Left ventricle myocardium superior (tissue), 1 donor: ENCODE measurements around the gene CACNG8. TPM values are rescaled to one million over a fixed set of nuclear protein-coding genes. Genes with fewer than 3 reads are reported as not detected.
A peak's percentile ranks its signal among the peaks of the same experiment; 100 is the strongest.

Experiments
- ATAC-seq: fragments of 200-7000 bp; cut with Tn5 transposase; one replicate; pipeline ENCODE4 v1.9.1; 2020; ENCODE audit warnings: mild to moderate bottlenecking, moderate library complexity
- DNase-seq: peaks from one replicate; pipeline ENCODE4 v3.0.0-alpha.2; 2020
- intact Hi-C: fragments of 100-400 bp; cut with micrococcal nuclease; formaldehyde crosslinking; loops from one replicate; pipeline ENCODE4 v1.11.0; 2022
- total RNA-seq: library from RNA; stranded (reverse); fragmentation: NEBNext Ultra II Directional; extraction: Animal tissue kit (Norgen Biotek cat#: 25700); gene quantifications from one replicate; pipeline ENCODE4 v1.2.1, GENCODE V29; 2021
- donor health status: DM: no; HTN: yes; CAD: no; lungs with severe emphysema.

CACNG8 gene
- total RNA-seq, 1 donor from 2014 or later = 0.02 TPM

DNA sequence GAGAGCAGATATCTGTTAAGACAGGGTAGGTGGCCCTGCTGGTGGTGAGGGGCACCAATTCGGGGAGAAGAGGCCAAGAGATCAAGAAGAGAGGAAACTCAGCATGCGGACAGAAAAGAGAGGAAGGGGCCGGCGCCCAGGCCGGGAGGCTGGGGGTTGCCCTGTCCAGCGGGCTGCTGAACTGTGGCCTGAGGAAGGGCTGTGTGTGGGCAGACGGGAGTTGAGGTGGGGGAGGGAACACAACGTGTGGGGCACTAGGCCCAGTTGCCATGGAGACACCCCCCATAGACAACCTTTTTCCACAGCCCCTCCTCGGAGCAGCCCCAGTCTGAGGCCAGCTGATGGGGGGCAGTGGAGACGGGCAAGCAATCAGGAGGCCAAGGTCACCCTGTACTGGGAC is 2.5 kb upstream of the CACNG8 start:
- DNase-seq (no peak), ATAC-seq (no peak)
- intact Hi-C loops = no loop called here

DNA sequence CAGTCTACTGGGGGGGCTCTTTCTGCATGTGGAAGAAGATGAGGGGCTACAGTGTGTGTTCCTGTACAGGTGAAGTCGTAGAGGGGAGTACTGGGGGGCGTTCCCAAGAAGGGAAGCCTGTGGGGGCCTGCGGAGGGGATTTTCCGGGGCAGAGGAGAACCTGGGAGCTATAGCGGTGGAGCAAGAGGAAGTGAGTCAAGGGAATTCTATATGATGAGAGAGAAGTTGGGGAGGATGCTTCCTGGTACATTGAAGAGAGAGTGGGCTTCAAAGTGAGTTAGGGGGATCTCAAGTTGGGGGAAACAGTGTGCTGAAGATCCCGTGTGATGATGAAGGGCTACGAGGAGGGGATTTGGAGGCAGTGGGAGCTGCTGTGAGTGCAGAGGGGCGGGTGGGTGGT is 1.9 kb upstream of the CACNG8 start:
- ATAC-seq (no peak), DNase-seq (no peak)
- intact Hi-C loops = no loop called here

DNA sequence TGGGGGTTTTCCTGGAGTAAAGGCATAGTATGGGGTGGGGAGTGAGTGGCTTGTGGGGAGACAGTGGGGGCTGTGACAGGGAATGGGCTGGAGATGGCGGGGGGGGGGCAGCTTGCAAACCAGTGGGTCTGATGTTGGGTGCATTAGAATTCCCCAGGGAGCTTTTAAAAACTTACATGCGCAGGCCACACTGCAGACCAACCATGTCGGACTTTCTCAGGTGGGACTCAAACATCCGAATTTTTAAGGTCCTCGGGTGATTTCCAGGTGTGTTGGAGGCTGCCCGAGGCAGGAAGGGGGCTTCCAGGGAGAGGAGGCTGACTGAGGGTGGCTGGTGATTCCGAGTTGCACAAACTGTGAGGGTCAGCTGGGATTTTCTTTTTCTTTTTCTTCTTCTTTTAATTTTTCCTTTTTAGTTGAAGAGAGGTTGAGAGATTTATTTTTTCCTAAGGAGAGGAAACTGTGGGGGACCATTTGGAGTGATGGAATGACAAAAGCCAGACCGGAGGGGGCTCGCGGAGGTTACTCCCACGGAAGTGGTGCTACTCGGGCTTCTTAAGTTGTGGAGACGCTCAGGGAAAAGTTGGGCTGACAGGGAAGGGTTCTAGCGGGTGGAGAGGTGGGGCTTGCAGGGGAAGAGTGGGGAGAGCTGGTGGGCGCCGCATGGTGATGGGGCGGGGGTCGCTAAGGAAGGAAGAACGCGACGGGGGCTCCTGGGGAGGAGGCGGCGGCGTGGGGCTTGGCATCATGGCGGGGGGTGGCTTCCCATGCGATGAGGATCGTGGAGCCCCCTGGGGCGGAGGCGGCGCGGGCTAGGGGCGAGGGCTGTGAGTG is 997 bp upstream of the CACNG8 start:
- no peak for DNase-seq
- intact Hi-C loops = no loop called here
- ATAC-seq = no peak

DNA sequence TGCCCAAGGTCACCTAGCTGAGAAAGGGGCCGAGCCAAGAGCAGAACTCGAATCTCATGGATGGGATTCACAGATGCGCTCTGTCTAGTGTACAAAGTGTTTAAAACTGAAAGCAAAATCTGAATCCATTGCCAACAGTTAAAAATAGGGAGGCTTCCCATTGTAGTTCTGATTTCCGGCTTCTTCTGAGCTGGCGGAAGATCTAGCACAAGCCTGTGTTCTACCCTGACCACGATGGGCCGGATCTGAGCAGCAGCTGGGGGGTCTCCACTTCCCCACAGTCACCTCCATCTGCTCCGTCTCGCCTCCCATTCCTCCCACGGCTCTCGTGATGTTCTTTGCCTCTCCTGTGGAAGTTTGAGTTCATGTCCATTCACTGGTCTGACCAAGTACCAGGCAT is 2.4 kb downstream of the CACNG8 start:
- ATAC-seq = no peak
- intact Hi-C loops = no loop called here
- no peak for DNase-seq

DNA sequence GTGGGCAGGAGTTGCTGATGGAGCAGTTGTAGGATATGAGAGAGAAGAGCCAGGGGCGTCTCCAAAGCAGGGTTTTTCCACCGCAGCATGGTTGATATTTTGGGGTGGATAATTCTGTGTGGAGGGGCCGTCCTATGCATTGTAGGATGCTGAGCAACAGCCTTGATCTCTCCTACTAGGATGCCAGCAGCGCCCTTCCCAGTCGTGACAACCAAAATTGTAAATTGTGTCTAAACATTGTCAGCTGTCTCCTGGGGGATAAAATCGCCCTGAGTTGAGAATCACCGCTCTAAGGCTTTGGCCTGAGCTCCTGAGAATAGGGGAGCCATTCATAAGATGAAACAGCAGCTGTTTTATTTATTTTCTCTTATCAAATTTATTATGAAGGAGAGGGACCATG is 4.2 kb downstream of the CACNG8 start:
- ATAC-seq = no peak
- DNase-seq = no peak
- intact Hi-C loops = no loop called here

DNA sequence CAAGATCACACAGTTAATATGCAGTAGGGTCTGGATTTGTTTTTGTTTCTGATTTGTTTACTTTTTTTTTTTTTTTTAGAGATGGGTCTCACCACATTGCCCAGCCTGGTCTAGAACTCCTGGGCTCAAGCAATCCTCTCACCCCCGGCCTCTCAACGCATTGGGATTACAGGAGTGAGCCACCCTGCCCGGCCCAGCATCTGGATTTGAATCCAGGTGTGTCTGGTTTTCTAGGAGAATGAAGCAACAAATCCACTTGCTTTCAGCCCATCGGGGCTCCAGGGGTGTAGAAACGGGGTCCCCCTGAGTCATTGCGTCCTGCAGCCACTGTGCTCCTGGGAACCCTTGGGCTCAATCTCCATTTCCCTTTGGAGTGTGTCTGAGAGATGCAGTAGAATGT is 6.6 kb downstream of the CACNG8 start:
- ATAC-seq (no peak), DNase-seq (no peak)
- intact Hi-C loops = no loop called here

DNA sequence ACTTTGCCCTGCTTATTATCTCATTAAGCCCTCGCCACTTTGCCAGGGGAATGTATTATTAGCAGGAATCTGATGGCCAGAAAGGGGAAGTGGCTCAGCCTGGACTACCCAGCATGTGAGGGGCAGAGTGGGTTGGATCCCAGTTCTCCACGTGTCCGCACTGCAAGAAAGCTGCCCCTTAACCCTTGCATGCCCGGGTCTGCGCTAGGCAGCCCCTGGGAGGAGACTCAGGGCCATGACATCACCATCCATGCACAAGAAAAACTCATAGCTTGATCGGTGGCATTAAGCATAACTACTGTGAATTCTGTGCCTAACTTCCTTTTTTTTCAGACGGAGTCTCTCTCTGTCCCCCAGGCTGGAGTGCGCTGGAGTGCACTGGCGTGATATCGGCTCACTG is 8.9 kb downstream of the CACNG8 start:
- DNase-seq = no peak
- intact Hi-C loops = no loop called here
- ATAC-seq = no peak

DNA sequence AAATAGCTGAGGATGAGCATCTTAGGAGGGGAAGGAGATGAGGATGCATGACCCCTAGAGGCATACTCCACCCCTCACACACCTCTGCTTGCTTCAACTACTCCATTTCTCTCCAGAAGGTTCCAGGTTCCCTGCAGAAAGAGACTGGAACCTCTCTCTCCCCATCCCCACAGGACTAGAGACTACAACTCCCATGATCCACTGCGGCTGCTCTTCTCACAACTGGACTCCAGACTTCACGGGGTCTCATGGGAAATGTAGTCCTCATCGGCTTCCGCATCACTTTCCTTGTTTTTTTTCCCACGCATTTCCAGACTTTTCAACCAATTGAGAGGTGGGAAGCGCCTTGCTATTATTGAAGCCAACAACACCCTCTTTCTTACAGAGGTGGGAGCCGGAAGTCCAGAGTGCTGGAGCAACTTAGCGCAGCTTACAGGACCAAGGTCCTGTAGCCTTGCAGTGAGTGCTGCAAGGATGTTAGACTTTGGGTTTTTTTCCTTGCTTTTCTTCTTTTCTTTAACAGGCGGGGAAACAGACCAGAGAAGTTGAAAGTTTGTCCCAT is 14.8 kb downstream of the CACNG8 start:
- ATAC-seq (peak; percentile 90), DNase-seq (peak; percentile 63)
- intact Hi-C loops = no loop called here

DNA sequence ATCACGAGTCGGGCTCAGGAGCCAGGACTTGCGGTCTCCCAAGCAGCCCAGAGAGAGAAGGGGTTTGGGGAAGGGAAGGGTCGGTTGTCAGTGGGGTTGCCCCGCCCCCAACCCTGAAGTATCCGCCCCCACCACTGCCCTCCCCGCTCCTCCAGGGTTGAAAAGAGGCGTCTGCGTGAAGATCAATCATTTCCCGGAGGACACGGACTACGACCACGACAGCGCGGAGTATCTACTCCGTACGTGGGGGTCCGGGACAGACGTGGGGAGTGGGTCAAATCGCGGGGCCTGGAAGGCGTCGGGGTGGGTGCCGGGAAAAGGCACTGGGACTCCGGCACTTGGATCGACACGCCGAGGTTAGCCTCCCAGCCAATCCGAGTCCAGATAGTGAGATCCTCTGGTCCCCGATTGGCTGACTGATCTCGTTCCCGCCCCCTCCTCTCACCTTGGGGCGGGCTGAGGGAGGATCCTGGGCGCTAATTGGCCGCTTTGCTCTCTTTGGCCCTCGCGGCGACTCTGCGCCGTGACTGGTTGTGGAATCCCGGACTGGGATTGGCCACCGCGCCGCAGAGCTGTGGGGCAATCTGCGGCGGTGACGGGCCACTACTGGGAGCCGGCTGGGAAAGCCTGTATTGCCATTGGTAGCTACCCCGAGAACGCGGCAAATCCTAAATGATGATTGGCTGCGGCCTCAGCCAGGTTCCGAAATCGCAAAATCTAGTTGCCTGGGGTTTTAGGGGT is 15.4 kb downstream of the CACNG8 start:
- intact Hi-C loops = no loop called here
- ATAC-seq (peak; percentile 68), DNase-seq (peak; percentile 59)

DNA sequence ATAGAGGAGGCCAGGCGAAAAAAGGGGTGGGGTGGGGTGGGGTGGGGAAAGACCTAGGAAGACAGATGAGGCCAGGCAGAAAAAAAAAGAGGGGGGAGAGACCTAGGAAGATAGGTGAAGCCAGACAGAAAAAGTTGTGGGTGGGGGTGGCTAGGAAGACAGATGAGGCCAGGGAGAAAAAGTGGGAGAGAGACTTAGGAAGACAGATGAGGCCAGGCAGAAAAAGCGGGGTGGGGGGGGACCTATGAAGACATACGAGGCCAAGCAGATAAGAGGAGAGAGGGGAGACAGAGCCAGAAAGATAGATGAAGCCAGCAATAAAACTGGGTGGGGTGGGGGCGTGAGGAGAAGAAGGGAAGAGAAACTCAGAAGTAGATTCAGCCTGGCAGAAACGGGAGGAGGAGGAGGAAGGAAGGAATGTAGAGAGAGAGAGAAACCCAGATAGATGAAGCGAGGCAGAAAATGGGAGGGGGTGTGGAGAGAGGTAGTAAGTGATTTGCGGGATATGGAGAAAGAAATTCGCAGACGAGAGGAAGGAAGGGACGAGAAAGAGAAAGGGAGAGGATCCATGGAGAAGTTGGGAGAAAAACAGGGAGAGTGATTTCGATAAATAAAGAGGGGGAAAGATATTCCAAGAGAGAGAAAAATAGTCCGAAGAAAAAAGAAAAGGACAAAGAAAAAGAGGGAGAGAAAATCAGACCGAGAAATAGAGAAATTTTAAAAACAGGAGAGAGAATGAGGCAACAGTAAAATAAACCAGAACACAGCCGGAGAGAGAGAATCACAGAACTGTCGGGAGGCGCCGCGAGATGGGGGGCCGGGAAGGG is 16.5 kb downstream of the CACNG8 start:
- intact Hi-C loops = no loop called here
- ATAC-seq = no peak
- no peak for DNase-seq

DNA sequence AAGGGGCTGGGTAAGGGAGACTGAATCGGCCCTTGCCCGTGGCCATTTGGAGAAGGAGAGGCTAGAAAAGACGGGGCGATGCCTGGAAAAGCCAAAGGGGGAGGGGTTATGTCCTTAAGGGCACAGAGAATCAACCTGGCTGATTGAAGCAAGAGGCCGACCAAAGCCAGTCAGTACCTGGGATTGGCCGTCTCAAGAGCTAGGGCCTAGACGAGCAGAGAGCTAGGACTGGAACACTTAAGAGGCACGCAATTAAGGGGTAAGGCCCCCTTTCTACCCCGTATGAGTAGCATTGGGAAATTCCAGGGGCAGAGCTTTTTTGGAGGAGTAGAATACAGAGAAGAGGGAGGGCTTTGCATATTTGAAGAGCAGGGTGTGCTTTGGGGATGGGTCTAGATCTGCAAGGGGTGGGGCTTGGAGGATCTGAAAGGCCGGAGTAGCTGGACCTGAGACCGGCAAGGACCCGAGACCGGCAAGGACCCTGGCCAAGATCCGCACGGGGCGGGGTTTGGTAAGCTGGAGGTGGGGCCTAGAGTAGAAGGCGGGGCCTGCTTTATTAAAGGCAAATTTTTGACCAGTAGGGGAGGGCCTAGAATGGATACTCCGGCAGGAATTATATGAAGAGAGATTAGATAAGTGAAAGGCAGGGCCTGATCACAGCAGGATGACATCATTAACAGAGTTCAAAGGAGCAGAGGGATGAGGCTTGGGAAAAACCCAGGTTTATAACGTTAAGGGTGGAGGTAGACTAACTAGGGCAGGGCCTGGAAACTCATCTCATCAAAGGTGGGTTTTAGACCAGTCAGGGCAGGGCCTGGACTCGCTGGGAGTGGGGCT is 18.0 kb downstream of the CACNG8 start:
- intact Hi-C loops = no loop called here
- DNase-seq (no peak), ATAC-seq (no peak)

DNA sequence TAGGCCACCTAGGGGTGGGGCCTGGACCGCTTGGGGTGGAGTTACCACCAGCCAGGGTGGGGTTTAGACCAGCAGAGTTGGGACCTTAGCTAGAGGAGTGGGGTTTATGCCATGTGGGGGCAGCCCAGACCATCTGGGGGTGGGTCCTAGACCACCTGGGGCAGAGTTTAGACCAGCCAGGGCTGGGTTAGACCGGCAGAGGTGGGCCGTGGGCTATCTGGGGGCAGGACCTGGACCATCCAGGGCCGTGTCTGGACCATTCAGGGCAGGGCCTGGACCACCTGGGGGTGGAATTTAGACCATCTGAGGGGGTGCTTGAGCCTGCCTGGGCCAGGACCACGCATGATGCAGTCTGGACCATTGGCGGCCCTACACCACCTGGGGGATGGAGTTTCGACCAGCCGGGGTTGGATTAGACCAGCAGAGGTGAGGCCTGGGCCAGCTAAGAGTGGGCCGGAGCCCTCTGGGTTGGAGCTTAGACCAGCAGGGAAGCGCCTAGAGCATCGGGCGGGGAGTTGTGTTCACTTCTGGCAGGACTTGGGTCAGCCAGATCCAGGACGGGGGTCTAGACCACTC is 18.7 kb downstream of the CACNG8 start:
- intact Hi-C loops = no loop called here

DNA sequence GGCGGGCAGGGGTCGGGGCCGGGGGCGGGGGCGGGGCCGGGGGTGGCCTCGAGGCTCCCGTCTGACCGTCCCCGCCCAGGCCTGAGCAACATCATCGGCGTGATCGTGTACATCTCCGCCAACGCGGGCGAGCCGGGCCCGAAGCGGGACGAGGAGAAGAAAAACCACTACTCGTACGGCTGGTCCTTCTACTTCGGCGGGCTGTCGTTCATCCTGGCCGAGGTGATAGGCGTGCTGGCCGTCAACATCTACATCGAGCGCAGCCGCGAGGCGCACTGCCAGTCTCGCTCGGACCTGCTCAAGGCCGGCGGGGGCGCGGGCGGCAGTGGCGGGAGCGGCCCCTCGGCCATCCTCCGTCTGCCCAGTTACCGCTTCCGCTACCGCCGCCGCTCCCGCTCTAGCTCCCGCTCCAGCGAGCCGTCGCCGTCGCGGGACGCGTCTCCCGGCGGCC is 19.3 kb downstream of the CACNG8 start:
- no peak for DNase-seq
- intact Hi-C loops = no loop called here
- no peak for ATAC-seq

More for the DNA sequence above, 18.7 kb downstream of the CACNG8 start:
- DNase-seq (no peak), ATAC-seq (no peak)

DNA sequence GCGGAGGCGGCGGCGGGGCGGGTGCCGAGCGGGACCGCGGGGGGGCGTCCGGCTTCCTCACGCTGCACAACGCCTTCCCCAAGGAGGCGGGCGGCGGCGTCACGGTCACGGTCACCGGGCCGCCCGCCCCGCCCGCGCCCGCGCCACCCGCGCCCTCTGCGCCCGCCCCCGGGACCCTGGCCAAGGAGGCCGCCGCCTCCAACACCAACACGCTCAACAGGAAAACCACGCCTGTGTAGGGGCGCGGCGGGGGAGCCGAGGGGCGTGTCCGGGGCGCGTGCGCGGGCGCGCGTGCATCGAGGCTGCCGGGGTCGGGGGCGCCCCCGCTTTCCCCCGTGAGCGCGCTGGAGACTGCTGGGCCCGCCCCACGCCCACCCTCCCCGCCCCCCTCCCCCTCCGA is 19.9 kb downstream of the CACNG8 start:
- peak; percentile 67 for DNase-seq
- peak; percentile 51 for ATAC-seq
- intact Hi-C loops = no loop called here

DNA sequence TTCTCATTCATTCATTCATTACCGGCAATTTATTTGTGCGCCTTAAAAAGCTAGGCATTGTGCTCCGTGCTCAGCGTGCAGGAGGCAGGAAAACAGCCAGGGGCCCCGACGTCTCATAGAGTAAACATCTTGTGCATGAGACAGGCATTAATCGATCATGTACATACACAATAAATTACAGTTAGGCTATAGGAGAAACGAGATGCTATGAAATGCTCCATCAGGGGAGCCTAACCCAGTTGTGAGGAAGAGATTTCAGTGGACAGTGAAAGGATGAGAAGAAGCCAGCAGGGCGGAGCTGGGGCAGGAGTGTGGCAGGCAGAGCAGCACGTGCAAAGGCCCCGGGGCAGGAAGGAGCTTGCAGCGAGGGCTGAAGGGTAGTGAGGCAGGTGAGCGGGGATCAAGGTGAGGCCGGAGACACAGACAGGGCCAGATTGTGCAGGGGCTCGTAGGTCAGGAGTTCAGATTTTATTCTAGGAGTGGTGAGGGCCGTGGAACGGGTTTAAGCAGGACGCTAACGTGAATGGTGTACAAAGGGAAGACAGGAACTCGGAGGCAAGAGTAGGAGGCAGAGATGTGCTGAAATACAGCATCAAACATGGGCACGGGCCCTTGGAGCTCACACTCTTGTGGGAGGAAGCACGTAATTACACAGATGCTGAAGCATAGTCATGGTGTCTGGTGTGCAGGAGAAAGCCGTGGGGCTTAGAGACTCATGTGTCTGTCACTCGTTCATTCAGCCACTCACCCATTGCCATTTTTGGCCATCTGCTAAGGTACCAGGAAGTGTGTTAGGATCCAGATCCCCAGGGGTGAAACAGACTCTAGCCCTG is 20.9 kb downstream of the CACNG8 start:
- no peak for ATAC-seq
- intact Hi-C loops = no loop called here
- no peak for DNase-seq

DNA sequence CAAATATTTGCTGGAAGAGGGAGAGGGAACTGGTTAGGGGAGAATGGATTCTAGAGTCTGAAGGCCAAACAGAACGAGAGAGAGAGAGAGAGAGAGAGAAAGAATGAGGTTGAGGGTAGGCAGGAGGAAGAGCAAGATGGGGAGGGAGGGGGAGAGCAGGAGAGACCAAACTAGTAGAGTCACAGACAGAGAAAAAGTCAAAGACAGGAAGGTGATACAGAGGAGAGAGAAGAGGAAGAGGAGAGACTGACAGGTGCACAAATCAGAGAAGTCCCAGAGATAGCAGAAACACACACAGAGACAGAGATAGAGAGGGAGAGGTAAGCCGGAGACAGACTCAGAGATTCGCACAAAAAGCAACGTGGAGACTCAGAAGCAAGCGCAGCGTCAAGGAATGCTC is 23.1 kb downstream of the CACNG8 start:
- ATAC-seq = no peak
- intact Hi-C loops = no loop called here
- no peak for DNase-seq

DNA sequence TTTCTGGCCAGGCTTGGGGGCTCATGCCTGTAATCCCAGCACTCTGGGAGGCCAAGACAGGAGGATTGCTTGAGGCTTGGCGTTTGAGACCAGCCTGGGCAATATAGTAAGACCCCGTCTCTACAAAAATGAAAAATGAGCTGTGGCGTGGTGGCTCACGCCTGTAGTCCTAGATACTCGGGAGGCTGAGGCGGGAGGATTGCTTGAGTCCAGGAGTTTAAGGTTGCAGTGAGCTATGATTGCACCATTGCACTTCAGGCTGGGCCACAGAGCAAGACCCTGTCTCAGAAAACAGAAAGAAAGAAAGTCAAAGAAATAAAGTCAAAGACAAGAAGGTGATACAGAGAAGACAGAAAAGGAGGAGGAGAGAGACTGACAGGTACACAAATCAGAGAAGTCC is 26.2 kb downstream of the CACNG8 start:
- no peak for ATAC-seq
- intact Hi-C loops = no loop called here

More for the DNA sequence above, 26.2 kb downstream of the CACNG8 start:
- no peak for DNase-seq
